NCI-H748 (cell line): ENCODE data around the gene FURIN.
A peak's percentile ranks its signal among the peaks of the same experiment; 100 is the strongest.
"Not testable (repeated sequence)": the region's sequence is repeated elsewhere in the genome, so short reads cannot be mapped to it uniquely, and the experiment has no call there.

Experiments used
- DNase-seq: peaks from one replicate; lab custom pipeline; 2025; ENCODE audit not compliant: unreplicated experiment; lab: John Stamatoyannopoulos, UW

Gene FURIN

GRCh38 chr15:90881978-90882721 lies 13.8 kb downstream of the FURIN start:
- no peak for DNase-seq

- DNase-seq = no peak
These were observed 14.6 kb downstream of the FURIN start for GRCh38 chr15:90882781-90883525.

- DNase-seq = no peak
These were observed 15.2 kb downstream of the FURIN start for GRCh38 chr15:90883526-90883975.

- no peak for DNase-seq
These were observed 15.8 kb downstream of the FURIN start, which contains the start of gene FES for GRCh38 chr15:90883976-90884718. Gene FES (plus strand): TSS chr15:90884504. CDS start chr15:90885046, 542 bp downstream.

- DNase-seq = no peak
These were observed 16.5 kb downstream of the FURIN start for GRCh38 chr15:90884719-90885431.

GRCh38 chr15:90885432-90886290 lies 17.3 kb downstream of the FURIN start:
- DNase-seq = peak; percentile 56

- no peak for DNase-seq
These were observed 17.9 kb downstream of the FURIN start for GRCh38 chr15:90886291-90886614.

GRCh38 chr15:90887037-90887481 lies 18.7 kb downstream of the FURIN start:
- DNase-seq = no peak

GRCh38 chr15:90889313-90889730 lies 20.9 kb downstream of the FURIN start:
- no peak for DNase-seq

GRCh38 chr15:90889736-90890456 lies 21.5 kb downstream of the FURIN start:
- no peak for DNase-seq

GRCh38 chr15:90890839-90891238 lies 22.5 kb downstream of the FURIN start:
- no peak for DNase-seq

GRCh38 chr15:90891346-90891949 lies 23.1 kb downstream of the FURIN start:
- no peak for DNase-seq

GRCh38 chr15:90892023-90892422 lies 23.6 kb downstream of the FURIN start:
- DNase-seq = no peak

GRCh38 chr15:90892498-90893174 lies 24.2 kb downstream of the FURIN start:
- DNase-seq = no peak

GRCh38 chr15:90893175-90894090 lies 25.0 kb downstream of the FURIN start:
- no peak for DNase-seq

- DNase-seq = peak; percentile 8
These were observed 27.3 kb downstream of the FURIN start for GRCh38 chr15:90895571-90896117.

GRCh38 chr15:90897131-90897655 lies 28.8 kb downstream of the FURIN start:
- not testable (repeated sequence) for DNase-seq
